Suprapubic skin (tissue), 3 donors: ENCODE data around the gene UBE2G1.

Experiments
- CTCF ChIP-seq, 2 donors: fragments of 200-600 bp in 1 of 2; fragments of 450-650 bp in 1 of 2; sonication (generic) in 1 of 2; IDR thresholded peaks; one replicate each; pipeline ENCODE4 v1.5.1; 2016 to 2019; ENCODE audit warnings: antibody characterized with exemption in 2 of 2, mild to moderate bottlenecking in 1 of 2, moderate library complexity in 1 of 2
- EP300 ChIP-seq: sonication (generic); formaldehyde crosslinking; IDR thresholded peaks from one replicate; pipeline ENCODE4 v1.6.1; 2017; ENCODE audit warnings: antibody characterized with exemption
- POLR2A ChIP-seq, 2 donors: fragments of 450-650 bp; IDR thresholded peaks; one replicate each; pipeline ENCODE4 v1.6.1; 2017; ENCODE audit warnings: antibody characterized with exemption in 2 of 2, mild to moderate bottlenecking in 2 of 2, moderate library complexity in 2 of 2

GRCh38 chr17:4276514-4276913, 90.0 kb downstream of the UBE2G1 start:
- no peak for TF ChIP-seq EP300
- TF ChIP-seq CTCF (IDR thresholded peaks at IDR 0.05): no peak
- no peak for TF ChIP-seq POLR2A (IDR thresholded peaks at IDR 0.05)
